HL-60/S4 treated with retinoic acid at 250 ng/mL for 4 days and 3 days (cell line): ENCODE results near the gene PLAC8.

Experiments
- in situ Hi-C: fragments of 300-500 bp; cut with MboI; formaldehyde crosslinking; loops from 2 replicates; pipeline ENCODE4 v1.7.0; 2022; ENCODE audit warnings: low sequenced_read_pairs

The PLAC8 gene

DNA sequence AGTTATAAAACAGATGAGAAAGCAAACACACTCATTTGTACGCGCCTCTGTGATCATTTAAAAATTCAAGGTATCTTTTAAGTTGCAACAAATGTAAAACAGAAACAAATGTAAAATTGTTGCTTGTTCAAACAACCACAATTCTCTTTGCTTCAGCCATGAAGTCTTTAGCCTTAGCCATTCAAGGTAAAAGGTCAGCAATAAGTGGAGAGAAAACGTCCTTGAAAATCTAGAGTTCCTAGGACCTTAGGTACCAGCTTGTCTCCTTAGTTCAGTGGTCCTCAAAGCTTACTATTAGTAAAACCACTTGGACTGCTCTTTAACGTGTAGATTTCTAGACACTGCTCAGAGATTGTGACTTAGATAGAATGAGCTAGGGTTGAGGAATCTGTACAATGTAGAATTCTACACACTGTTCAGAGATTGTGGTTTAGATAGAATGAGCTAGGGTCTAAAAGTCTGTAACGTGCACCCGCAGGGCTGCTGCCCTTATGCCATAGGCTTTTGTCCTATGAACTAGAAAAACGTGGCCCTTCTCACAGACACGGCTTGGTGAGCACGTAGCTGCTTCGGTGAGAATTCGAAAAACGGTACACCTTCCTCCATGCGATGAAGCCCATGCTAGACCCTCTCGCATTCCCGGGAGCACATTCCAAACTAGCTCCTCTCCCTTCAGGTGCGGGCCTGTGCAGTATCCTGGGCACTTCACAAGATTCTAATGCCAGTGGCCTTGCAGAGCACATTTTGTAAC lies 1.7 kb downstream of the PLAC8 start:
- in situ Hi-C loops, result loop anchor here (10.0 kb wide), 1 partner anchor 122 kb away; no protein-coding TSS in a partner anchor

DNA sequence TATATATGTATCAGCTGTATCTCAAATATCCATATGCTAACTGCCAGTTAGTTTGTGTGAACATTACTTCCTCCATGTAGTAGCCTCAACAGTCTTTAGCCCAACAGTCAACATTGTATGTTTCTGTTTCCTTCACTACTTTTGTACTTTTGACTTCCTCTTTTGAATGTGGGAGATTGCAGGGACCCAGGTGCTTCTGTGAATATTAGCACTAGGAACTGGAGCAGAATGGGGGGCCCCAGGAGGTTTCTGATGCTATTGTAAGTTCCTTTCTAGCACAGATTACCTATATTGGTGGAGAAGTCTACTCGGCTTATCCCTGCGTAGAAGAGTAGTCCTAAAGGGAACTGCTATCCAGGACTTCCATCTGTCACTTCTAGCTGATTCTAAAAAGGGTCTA lies 2.3 kb downstream of the PLAC8 start:
- in situ Hi-C loops, result loop anchor here (10.0 kb wide), 1 partner anchor 123 kb away; no protein-coding TSS in a partner anchor

DNA sequence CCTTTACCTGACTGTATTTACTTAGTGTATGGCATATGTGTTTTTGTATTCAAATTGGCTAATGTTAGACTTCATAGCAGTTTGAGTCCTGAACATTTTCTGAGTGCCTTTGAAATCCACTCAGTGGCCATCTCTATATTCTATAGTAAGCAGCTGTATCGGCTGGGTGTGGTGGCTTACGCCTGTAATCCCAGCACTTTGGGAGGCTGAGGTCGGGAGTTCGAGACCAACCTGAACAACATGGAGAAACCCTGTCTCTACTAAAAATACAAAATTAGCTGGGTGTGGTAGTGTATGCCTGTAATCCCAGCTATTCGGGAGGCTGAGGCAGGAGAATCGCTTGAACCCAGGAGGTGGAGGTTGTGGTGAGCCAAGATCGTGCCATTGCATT lies 2.8 kb downstream of the PLAC8 start:
- in situ Hi-C loops, result loop anchor here (10.0 kb wide), 1 partner anchor 123 kb away; no protein-coding TSS in a partner anchor

DNA sequence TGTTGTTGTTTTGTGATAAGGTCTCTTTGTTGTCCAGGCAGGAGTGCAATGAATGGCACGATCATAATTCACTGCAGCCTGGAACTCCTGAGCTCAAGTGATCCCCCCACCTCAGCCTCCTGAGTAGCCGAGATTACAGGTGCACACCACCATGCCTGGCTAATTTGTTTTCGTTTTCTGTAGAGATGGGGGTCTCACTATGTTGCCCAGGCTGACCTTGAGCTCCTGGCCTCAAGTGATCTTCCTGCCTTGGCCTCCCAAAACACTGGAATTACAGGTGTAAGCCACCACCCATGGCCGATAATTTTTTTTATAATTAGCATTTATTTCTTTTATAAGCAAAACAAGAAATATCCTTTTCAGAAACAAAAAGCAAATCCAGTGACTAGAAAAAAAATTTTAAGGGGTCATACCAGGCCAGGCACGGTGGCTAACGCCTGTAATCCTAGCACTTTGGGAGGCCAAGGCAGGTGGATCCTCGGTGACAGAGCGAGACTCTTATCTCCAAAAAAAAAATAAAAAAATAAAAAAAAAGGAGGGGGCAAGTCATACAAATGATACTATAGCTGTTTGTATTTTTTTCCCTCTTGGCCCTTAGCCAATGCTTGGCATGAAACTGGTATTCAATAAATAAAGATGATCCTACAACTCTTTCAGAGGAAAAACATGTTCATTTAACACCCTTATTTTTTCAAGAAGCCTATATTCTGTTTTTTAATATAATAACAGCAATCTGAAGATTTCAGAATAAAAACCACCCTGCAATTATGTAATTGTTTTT lies 3.4 kb downstream of the PLAC8 start:
- in situ Hi-C loops, result loop anchor here (10.0 kb wide), 1 partner anchor 124 kb away; no protein-coding TSS in a partner anchor

DNA sequence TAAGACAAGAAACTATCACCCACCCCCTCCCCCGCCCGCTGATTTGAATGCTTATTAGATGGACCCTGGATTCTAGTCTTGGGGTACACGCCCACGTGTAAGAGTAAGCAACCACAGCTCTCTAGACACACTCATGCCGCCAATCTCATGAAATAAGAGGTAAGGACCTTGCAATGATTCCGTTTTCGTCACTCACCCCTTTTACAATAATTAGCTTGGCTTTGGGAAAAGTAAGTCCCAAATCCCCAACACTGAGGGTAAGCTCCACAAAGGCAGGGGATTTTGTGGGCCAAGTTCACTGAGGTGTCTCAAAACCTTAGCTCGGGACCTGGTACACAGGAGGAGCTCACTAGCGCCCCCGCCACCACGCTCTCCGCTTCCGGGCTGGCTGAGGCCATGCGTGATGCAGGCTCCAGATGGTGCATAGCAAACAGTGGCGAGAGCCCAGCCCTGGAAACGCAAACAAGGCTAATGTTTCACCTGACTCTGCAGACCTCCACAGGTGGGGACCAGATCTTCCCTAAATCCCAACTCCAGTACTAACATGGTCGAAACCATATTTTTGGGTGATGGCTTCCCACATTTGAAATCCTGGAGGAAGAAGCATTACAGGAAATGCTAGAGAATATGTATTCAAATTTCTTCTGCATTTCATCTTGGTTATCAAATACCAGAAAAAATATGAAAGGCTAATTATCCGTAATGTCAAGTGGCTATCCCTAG lies 4.1 kb downstream of the PLAC8 start:
- in situ Hi-C loops, result loop anchor here (10.0 kb wide), 1 partner anchor 124 kb away; no protein-coding TSS in a partner anchor

DNA sequence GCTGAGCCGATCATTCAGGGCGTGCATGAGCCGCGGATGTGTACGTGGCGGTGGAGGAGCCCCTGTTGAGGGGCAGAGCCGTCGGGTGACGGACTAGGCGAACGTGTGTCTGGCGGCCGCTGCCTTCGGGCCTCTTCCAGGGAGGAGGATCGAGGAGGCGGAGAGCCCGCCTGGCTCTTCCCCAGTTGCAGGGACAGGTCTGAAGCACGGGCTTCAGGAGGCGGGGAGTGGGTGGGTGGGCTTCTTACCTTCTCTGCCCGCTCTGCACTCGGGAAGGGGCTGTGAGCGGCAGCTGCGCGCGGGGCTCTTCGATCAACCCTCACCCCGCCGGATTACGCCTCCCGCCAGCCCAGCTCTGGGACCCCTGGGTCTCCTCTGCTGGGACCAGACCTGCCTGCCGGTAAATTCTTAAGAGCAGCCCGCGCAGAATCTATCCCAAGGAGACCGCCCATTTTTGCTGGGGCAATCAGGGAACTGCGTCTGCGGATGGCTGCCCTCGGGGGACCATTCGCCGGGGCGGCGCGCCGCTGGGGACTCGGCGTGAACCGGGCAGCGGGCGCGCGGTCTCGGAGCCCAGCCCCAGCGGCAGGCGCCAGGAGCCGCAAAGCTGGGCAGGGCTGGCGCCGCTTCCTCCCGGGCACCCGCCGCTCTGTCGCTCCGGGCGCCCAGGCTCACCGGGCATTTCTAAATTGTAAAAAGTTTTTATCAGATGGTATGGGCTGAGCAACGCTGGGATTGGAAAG lies 4.9 kb downstream of the PLAC8 start:
- in situ Hi-C loops, result loop anchor here (10.0 kb wide), 1 partner anchor 125 kb away; no protein-coding TSS in a partner anchor

DNA sequence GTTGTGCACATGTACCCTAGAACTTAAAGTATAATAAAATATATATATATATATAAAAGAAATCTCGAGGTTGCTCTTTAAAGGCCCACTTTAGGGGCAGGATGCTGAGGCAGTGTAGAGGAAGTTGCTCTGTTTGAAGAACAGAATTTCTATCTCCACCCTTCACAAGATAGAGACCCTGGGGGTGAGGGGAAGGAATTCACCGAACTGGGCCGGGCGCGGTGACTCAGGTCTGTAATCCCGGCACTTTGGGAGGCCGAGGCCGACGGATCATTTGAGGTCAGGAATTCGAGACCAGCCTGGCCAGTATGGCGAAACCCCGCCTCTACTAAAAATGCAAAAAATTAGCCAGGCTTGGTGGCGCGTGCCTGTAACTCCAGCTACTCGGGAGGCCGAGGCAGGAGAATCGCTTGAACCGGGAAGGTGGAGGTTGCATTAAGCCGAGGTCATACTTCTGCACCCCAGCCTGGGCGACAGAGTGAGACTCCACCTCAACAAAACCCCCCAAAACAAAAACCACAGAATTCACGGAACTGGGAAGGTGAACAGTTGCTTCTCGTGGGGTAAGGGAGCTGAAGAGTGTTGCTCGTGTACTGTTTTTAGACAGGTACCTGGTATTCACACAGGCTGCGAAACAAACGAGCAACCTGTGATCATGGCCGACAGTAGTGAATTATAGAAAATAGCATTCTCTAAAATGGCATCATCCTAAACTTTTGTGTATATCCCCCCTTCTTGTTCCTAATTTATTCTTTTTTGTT lies 6.2 kb downstream of the PLAC8 start:
- in situ Hi-C loops, result no loop called here

DNA sequence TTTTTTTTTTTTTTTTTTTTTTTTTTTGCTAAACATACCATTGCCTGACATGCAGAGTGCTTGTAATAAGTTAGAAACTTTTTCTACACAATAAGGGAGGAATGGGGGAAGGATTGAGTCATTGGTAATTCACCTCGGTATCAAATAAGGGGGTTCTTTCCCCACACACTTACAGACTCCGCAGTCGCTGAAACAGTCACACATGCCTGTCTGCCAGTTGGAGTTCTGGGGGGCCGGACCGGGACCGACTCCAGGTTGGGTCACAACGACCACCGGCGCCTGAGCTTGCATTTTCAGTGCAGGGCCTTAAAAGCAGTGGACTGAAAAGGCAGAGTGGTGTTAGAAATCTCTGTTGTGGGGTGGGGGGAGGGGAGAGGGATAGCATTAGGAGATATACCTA lies 6.9 kb downstream of the PLAC8 start:
- in situ Hi-C loops, result no loop called here

DNA sequence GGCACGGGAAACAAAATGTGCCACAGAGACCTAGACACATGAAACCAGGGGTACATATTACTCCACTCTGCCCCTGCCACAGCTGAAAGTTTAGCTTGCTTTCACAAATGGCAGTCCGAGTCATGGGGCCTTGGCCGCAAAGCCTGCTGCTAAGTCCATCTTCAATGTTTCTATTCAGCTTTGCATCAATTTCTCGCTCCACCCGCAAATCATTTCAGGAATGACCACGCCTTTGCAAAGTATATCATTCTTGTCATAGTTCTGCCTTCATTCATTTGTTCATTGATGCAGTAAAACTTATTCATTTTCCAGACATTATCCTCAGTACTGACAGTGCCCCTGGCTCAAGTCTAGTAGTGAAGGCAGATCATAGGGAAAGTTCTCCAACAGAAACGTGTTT lies 9.5 kb downstream of the PLAC8 start:
- in situ Hi-C loops, result no loop called here

DNA sequence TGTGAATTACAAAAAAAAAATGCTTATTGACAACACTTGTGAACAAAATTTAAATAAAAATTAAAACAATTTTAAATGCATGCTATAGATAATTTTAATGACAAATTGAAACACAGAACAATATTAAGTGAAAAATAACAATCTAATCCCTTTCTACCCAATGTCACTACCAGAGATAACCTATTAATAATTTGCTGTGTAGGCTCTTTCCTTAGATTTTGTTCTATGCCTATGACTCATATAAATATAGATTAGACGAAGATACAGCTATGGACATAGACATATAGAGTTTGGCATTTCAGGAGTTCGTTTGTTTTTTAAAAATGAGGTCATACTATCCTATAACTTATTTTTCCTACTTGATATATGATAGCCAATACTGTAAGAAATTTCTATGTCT lies 18.1 kb downstream of the PLAC8 start:
- in situ Hi-C loops, result no loop called here

DNA sequence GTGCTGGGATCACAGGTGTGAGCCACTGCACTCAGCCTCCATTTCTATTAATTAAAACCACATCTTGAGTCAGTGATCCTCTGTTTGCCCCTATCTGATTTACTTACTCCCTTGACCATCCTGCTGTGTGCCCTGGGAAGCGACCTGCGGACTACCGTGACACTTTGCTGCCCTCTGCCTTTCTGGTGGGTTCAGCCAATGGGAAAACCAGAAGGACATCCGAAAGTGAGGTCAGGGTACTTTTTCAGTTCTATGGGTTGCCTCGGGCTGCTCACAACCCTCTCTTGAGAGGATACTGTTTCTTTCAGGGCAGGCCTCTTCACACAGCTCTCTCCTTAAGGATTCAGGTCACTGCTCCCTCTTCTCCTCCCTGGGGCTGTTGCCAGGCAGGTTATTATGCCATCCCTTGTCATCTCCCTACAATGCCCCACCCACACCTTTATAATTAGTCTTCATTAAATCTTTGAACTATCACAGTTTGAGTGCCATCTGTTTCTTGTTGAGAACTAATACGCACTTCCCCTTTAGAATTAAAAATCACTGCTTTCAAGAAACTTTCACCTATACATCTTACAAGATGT lies 21.4 kb downstream of the PLAC8 start:
- in situ Hi-C loops, result no loop called here

DNA sequence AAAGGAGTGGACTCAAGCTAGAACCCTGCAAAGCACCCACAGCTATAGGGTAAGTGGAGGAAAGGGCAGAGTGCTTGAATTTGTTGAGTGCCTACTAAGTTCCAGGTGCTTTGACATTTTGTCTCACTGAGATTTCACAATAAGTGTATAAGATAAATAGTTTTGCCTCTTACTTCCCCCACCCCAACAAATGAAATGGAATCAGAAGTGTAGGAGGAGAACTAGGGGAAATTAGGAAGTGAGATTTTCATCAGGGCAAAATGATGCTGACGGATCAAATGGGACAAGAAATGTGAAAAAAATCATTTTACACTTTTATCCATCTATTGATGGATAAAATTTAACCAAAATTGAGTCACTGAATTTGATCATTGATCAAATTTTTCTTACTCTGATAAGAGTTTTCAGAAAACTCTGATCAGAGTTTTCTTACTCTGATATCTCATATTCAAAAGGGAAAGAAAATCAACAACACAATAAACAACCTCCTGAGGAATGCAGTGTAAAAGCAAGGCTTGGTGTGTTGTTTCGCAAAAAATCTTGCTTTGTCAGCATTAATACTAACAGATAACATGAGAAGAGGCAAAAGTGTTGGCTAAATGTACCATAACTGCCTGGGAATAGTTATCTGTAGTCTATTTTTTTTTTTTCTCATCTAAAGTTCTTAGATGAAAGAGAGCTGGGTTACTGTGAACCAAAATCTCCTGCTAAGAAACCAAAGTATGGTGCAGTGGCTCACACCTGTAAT lies 24.9 kb downstream of the PLAC8 start:
- in situ Hi-C loops, result loop anchor here (10.0 kb wide), 1 partner anchor 165 kb away; no protein-coding TSS in a partner anchor

DNA sequence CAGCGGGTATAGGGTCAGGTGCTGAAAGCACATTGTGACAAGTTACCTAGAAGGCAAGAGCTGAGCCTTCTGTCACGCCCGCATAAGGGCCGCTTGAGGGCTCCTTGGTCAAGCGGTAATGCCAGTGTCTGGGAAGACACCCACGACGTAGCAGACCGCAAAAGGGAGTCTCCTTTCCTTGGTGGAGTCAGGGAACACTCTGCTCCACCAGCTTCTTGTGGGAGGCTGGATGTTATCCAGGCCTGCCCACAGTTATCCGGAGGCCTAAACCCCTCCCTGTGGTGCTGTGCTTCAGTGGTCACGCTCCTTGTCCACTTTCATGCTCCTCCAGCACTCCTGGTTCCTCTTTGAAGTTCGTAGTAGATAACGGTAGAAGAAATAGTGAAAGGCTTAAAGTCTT lies 29.6 kb downstream of the PLAC8 start:
- in situ Hi-C loops, result loop anchor here (10.0 kb wide), 1 partner anchor 170 kb away; no protein-coding TSS in a partner anchor

DNA sequence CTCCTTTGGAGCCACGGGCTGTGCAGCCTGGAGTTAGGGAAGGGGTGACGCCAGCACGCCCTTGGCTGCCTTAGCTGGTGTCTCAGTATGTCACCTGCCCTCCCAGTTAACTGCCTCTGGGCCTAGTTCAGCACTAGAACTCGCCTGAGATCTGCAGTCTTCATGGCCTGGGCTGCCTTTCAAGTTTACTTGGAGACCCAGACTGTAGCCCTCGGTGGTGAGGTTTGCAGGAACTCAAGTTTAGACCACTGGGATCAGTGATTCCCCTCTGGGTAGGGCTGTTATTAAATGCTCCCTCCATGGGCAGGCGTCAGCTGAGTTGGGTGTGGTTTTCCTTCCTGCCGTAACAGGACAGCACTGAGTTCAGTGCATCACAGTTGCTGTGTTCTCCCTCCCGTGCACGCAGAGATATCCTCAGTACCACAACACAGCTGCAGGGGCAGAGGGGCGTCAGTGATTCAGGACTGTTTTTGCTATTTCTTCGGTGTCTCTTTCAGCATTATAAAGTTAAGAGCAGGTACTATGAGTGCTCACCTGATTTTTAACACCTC lies 30.5 kb downstream of the PLAC8 start:
- in situ Hi-C loops, result loop anchor here (10.0 kb wide), 1 partner anchor 171 kb away; no protein-coding TSS in a partner anchor

DNA sequence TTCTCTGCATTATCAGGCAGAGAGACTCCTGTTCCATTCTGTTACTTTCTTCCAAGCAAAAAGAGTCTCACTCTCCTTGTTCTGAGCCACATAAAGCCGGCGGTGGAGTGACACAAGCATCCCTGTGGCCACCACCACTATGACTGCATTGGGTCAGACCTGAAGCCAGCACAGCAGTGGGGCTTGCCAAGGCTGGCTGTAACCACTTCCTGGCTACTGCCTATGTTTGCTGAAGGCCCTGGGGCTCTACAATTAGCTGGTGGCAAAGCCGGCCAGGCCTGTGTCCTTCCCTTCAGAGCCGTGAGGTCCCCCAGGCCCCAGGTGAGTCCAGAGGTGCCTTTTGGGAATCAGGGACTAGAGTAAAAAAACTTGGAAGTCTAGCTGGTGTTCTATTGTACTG lies 31.8 kb downstream of the PLAC8 start:
- in situ Hi-C loops, result loop anchor here (10.0 kb wide), 1 partner anchor 172 kb away; no protein-coding TSS in a partner anchor

DNA sequence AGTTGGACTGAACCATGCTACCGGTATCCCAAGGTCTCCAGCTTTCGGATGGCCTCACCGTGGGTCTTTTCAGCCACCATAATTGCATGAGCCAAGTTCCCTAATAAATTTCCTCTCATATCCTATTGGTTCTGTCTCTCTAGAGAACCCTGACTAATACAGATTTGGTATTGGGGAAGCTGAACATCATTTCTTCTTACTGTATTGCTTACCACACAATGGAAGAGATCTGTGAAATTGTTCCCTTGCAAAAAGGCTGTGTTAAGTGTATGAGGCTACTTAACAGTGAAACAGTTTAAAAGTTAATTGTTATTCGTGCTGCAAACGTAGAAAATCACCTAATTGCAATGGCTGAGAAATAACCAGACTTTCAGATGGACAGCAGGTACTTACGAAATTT lies 34.0 kb downstream of the PLAC8 start:
- in situ Hi-C loops, result loop anchor here (10.0 kb wide), 1 partner anchor 174 kb away; no protein-coding TSS in a partner anchor

DNA sequence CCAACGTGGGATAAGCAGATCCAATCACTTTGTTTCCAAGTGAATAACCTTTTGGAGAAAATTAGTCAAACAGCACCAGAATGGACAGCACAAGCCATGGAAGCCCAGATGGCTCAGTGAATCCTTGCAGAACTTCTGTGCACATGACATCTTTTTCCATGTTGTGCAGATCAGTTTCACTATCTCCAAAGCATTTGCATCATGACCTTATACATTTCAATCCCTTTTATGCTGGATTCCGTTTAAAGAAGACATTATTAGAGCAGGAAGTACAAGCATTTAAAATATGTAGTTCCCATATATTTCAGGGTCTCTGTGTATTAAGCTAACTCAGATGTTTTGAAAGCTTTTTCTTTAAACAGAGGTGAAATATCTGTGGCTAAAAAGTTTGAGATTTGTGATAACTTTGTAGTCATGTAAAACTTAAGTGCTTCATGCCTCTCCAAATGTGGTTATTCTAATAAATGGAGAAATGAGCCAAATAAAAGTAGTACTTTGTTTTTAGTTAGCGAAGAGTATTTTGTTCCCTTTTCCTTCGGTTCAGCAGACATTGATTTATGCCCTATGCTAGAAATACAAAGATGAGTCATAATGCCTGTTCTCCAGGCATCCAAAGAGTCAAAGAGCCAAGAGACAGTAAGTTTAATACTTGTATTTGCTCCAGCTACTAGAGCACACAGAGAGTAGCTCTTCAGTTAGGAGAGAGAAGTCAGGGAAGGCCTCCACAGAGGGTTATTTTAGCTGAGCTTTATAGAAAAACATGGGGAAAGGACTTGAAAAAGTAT lies 39.0 kb downstream of the PLAC8 start:
- in situ Hi-C loops, result no loop called here
